DOHH2 (cell line): Measurements from ENCODE around the gene NEGR1.

Experiments
- H3F3A ChIP-seq: fragments of 200-600 bp; sonication (generic), shearing (Covaris generic); 2 replicates; pipeline ENCODE4 v1.6.0; 2016; ENCODE audit warnings: antibody characterized with exemption, mild to moderate bottlenecking; ENCODE audit not compliant: control insufficient read depth, insufficient read depth
- H3K27ac ChIP-seq: fragments of 200-600 bp; sonication (generic); 2 replicates; pipeline ENCODE4 v1.5.1; 2014; ENCODE audit warnings: low read depth, mild to moderate bottlenecking, low read length, moderate library complexity
- H3K27me3 ChIP-seq: fragments of 200-600 bp; sonication (generic); 2 replicates; pipeline ENCODE4 v1.6.1; 2014; ENCODE audit warnings: mild to moderate bottlenecking, low read length, mixed read lengths; ENCODE audit not compliant: control insufficient read depth
- H3K36me3 ChIP-seq: fragments of 200-600 bp; sonication (generic); 2 replicates; pipeline ENCODE4 v1.6.1; 2014; ENCODE audit warnings: mild to moderate bottlenecking, low read length, moderate library complexity, mixed read lengths; ENCODE audit not compliant: control insufficient read depth
- H3K4me1 ChIP-seq: fragments of 200-600 bp; sonication (generic); 2 replicates; pipeline ENCODE4 v1.6.1; 2014; ENCODE audit warnings: mild to moderate bottlenecking, low read length, mixed read lengths; ENCODE audit not compliant: control insufficient read depth
- H3K4me2 ChIP-seq: fragments of 200-600 bp; sonication (generic); 2 replicates; pipeline ENCODE4 v1.6.0; 2014; ENCODE audit warnings: mild to moderate bottlenecking, low read length, moderate library complexity
- H3K4me3 ChIP-seq: fragments of 200-600 bp; sonication (generic); 2 replicates; pipeline ENCODE4 v1.5.1; 2014; ENCODE audit warnings: mild to moderate bottlenecking, low read length, mixed read lengths
- H3K79me2 ChIP-seq: fragments of 200-600 bp; sonication (generic); 2 replicates; pipeline ENCODE4 v1.6.1; 2014; ENCODE audit warnings: mild to moderate bottlenecking, low read length, mixed read lengths; ENCODE audit not compliant: control insufficient read depth
- H3K9me2 ChIP-seq: fragments of 200-600 bp; sonication (generic); replicated peaks from 2 replicates; pipeline ENCODE4 v1.6.1; 2014; ENCODE audit warnings: mild to moderate bottlenecking, low read length, mixed read lengths; ENCODE audit not compliant: control insufficient read depth
- H3K9me3 ChIP-seq: fragments of 200-600 bp; sonication (generic); 2 replicates; pipeline ENCODE4 v1.6.1; 2014; ENCODE audit warnings: antibody characterized with exemption, low read length, mixed read lengths; ENCODE audit not compliant: control insufficient read depth, insufficient read depth
- H4K20me1 ChIP-seq: fragments of 200-600 bp; sonication (generic); 2 replicates; pipeline ENCODE4 v1.6.0; 2014; ENCODE audit warnings: low read depth, mild to moderate bottlenecking, antibody characterized with exemption, low read length, moderate library complexity; ENCODE audit not compliant: control insufficient read depth, insufficient read depth
- CTCF ChIP-seq: fragments of 200-600 bp; sonication (generic); IDR thresholded peaks from one replicate; pipeline ENCODE4 v1.5.1; 2014; ENCODE audit warnings: antibody characterized with exemption, mild to moderate bottlenecking, low read depth, low read length; ENCODE audit not compliant: poor library complexity, severe bottlenecking
- EZH2phosphoT487 ChIP-seq: fragments of 200-600 bp; sonication (generic); IDR thresholded peaks from 2 replicates; pipeline ENCODE4 v1.6.1; 2017; ENCODE audit warnings: borderline replicate concordance, mild to moderate bottlenecking, antibody characterized with exemption, low read length, moderate library complexity, mixed read lengths

NEGR1 gene

GRCh38 chr1:71583756-71584155, 698.6 kb downstream of the NEGR1 start:
- H3K4me1 ChIP-seq = no peaks in the 10 kb centered on the region
- H3K79me2 ChIP-seq = no peaks in the 10 kb centered on the region

GRCh38 chr1:71582673-71583072, 699.7 kb downstream of the NEGR1 start:
- H3K79me2 ChIP-seq = no peaks in the 10 kb centered on the region
- no peaks in the 10 kb centered on the region for H3K9me2 ChIP-seq
- no peak overlapping the region for H3K4me3 ChIP-seq
- no peaks in the 10 kb centered on the region for H3K9me3 ChIP-seq
- no peaks in the 10 kb centered on the region for H3K36me3 ChIP-seq
- H3K4me1 ChIP-seq = no peaks in the 10 kb centered on the region
- no peaks in the 10 kb centered on the region for H3K27me3 ChIP-seq
- no peaks in the 10 kb centered on the region for H4K20me1 ChIP-seq
- no peak for TF ChIP-seq CTCF
- no peak for TF ChIP-seq EZH2phosphoT487
- H3K4me2 ChIP-seq = no peak overlapping the region
- H3F3A ChIP-seq = no peaks in the 10 kb centered on the region
- H3K27ac ChIP-seq = no peak overlapping the region

More at GRCh38 chr1:71583756-71584155, 698.6 kb downstream of the NEGR1 start:
- no peaks in the 10 kb centered on the region for H3F3A ChIP-seq
- H3K27me3 ChIP-seq = no peaks in the 10 kb centered on the region
- no peaks in the 10 kb centered on the region for H3K9me2 ChIP-seq
- H3K36me3 ChIP-seq = no peaks in the 10 kb centered on the region
- H3K4me3 ChIP-seq = no peak overlapping the region
- TF ChIP-seq CTCF (no peak), EZH2phosphoT487 (no peak)
- no peak overlapping the region for H3K4me2 ChIP-seq
- no peaks in the 10 kb centered on the region for H4K20me1 ChIP-seq
- no peaks in the 10 kb centered on the region for H3K9me3 ChIP-seq
- no peak overlapping the region for H3K27ac ChIP-seq

- Histone ChIP-seq H3K9me3 (no peaks in the 10 kb centered on the region), H3F3A (no peaks in the 10 kb centered on the region), H3K27me3 (no peaks in the 10 kb centered on the region), H3K36me3 (no peaks in the 10 kb centered on the region), H4K20me1 (no peaks in the 10 kb centered on the region), H3K4me1 (no peaks in the 10 kb centered on the region), H3K9me2 (no peaks in the 10 kb centered on the region), H3K4me2 (no peak overlapping the region), H3K79me2 (no peaks in the 10 kb centered on the region), H3K4me3 (no peak overlapping the region), H3K27ac (no peak overlapping the region)
- TF ChIP-seq CTCF (no peak), EZH2phosphoT487 (no peak)
These were observed 704.7 kb downstream of the NEGR1 start for GRCh38 chr1:71577451-71578131.

GRCh38 chr1:71572038-71572437, 710.3 kb downstream of the NEGR1 start:
- TF ChIP-seq EZH2phosphoT487 (no peak), CTCF (no peak)
- Histone ChIP-seq H3K4me2 (no peak overlapping the region), H4K20me1 (no peaks in the 10 kb centered on the region), H3K4me3 (no peak overlapping the region), H3K79me2 (no peaks in the 10 kb centered on the region), H3K27me3 (no peaks in the 10 kb centered on the region), H3K36me3 (no peaks in the 10 kb centered on the region), H3K9me3 (no peaks in the 10 kb centered on the region), H3K27ac (no peak overlapping the region), H3K9me2 (no peaks in the 10 kb centered on the region), H3K4me1 (no peaks in the 10 kb centered on the region), H3F3A (no peaks in the 10 kb centered on the region)
